GM19438 (cell line): ENCODE results near the gene PRRG4.
"Not testable (repeated sequence)": the region's sequence is repeated elsewhere in the genome, so short reads cannot be mapped to it uniquely, and the experiment has no call there.

Experiments used
- ATAC-seq: cut with Tn5 transposase; IDR thresholded peaks from one replicate; pipeline ENCODE4 v1.9.1; 2021; ENCODE audit warnings: low read depth; ENCODE audit not compliant: unreplicated experiment

Gene PRRG4

DNA sequence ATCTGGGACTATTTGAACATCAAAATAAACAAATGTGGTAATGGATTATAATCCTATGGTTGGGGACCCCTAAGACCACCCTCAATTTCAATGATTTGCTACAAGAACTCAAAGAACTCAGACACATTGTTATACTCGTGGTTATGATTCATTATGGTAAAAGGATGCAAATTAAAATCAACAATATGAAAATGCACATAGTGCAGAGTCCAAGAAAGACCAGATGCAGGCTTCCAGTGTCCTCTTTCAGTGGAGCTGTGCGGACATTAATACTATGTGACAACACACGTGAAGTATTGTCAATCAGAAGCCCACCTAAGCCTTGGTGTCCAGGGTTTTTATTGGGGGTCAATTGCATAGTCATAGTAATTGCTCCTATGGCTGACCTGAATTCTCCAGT lies 53.7 kb downstream of the PRRG4 start:
- no peak for ATAC-seq

GRCh38 chr11:32884023-32884422 lies 54.3 kb downstream of the PRRG4 start:
- ATAC-seq = no peak

DNA sequence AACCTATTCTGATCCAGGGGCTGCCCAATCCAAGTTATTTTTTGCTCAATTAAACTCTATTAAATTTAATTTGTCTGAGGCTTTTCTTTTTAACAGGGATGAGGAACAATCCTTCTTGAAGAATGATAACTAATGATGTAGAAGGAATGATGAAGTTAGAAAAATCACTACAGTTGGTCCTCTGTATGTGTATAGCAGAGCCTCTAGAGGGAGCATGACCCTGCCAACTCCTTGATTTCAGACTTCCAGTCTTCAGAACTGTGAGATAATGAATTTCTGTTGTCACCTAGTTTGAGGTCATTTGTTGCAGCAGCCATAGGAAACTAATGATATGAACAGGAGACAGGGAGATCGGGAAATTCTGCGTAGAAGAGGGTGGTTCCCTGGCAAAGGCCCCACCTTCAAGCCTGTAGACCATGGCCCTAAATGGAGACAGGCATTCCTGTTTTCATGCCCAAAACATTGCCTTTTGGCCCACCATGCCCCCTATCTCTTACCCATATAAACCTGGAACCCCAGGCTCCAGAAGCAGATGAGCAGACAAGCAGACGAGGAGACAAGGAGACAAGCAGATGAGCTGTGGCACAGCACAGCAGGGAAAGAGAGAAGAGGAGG lies 55.1 kb downstream of the PRRG4 start:
- ATAC-seq = no peak

DNA sequence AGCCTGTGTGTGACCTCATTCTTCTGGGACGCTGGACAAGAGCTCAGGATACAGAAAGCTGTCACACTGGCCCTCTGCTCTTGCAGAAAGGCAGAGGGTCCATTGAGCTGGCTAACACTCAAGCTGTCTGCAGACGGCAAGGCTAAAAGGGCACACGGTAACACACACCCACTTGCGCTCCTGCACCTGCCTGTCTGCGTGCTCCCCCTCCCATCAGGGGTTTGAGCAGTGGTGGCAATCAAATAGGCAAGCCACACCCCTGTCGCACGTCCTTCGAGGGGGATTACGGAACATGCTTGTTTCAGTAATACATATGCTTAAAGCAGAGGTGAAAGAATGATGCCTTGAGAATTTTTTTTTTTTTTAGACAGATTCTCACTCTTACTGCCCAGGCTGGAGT lies 55.8 kb downstream of the PRRG4 start:
- no peak for ATAC-seq

- no peak for ATAC-seq
Measured at GRCh38 chr11:32886180-32886579, 56.5 kb downstream of the PRRG4 start.

DNA sequence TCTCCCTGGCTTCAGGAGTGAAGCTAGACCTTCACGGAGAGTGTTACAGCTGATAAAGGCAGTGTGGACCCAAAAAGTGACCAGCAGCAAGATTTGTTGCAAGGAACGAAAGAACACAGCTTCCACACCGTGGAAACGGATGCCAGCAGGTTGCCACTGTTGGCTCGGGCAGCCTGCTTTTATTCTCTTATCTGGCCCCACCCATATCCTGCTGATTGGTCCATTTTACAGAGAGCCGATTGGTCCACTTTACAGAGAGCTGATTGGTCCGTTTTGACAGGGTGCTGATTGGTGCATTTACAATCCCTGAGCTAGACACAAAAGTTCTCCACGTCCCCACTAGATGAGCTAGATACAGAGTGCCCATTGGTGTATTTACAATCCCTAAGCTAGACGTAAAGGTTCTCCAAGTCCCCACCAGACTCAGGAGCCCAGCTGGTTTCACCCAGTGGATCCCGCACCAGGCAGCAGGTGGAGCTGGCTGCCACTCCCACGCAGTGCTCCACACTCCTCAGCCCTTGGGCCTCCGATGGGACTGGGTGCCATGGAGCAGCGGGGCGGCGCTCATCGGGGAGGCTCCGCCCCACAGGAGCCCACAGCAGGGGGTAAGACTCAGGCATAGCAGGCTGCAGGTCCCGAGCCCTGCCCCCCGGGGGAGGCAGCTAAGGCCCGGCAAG lies 58.1 kb downstream of the PRRG4 start:
- ATAC-seq = not testable (repeated sequence)

- ATAC-seq = not testable (repeated sequence)
Measured at GRCh38 chr11:32888384-32888710, 58.6 kb downstream of the PRRG4 start.

GRCh38 chr11:32888805-32889204 lies 59.1 kb downstream of the PRRG4 start:
- no peak for ATAC-seq

- ATAC-seq = no peak
Measured at GRCh38 chr11:32890843-32891656, 61.3 kb downstream of the PRRG4 start.

- no peak for ATAC-seq
Measured at GRCh38 chr11:32891657-32892354, 62.1 kb downstream of the PRRG4 start.

GRCh38 chr11:32892355-32893092 lies 62.8 kb downstream of the PRRG4 start, which contains the start of gene QSER1:
Gene QSER1 (plus strand): TSS chr11:32892811. CDS start chr11:32893126, 315 bp downstream.
- peak; percentile 58 for ATAC-seq

DNA sequence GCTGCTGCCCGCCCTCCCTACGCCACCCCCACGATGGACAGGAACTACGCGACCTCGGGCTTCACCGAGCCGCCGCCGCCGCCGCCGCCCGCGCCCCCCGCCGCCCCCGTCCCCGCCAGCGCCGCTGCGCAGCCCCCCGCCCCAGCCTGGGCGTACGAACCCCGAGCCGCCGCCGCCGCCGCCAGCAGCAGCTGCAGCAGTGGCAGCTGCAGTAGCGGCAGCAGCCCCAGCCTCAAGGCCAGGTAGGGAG lies 63.3 kb downstream of the PRRG4 start:
- no peak for ATAC-seq

GRCh38 chr11:32893343-32894148 lies 63.8 kb downstream of the PRRG4 start:
- peak; percentile 31 for ATAC-seq

GRCh38 chr11:32894149-32894827 lies 64.6 kb downstream of the PRRG4 start:
- no peak for ATAC-seq

- ATAC-seq = no peak
Measured at GRCh38 chr11:32894921-32895320, 65.2 kb downstream of the PRRG4 start.

DNA sequence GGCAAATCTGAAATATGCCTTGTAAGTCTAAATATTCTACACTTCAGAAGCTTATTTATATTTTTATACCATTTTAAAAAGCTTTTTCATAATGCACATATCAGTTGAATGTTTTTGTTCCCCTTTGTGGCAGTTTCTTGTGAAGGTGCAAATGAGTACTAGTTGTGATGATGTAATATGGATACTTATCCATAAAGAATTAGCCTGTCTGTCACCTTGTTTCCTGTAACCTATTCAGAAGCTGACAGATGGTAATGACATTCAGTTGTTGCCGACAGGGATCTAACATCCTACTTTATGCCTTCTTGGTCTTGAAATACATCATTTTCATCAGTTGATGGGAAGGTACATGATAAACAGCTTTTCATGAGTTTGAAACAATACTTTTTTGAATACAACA lies 65.7 kb downstream of the PRRG4 start:
- no peak for ATAC-seq

GRCh38 chr11:32897103-32897502 lies 67.4 kb downstream of the PRRG4 start:
- ATAC-seq = no peak

- ATAC-seq = peak; percentile 71
Measured at GRCh38 chr11:32899438-32899837, 69.7 kb downstream of the PRRG4 start.

- no peak for ATAC-seq
Measured at GRCh38 chr11:32902089-32902665, 72.5 kb downstream of the PRRG4 start.
